Stomach (tissue), 4 donors: Measurements from ENCODE around the gene DLG4.

Experiments
- EP300 ChIP-seq: sonication (generic); formaldehyde crosslinking; IDR thresholded peaks from one replicate; pipeline ENCODE4 v1.6.1; 2017; ENCODE audit warnings: antibody characterized with exemption
- POLR2A ChIP-seq, 4 donors: fragments of 450-650 bp; IDR thresholded peaks; one replicate each; pipeline ENCODE4 v1.6.1; 2016; ENCODE audit warnings: antibody characterized with exemption in 4 of 4, control low read depth in 2 of 4, mild to moderate bottlenecking in 1 of 4, moderate library complexity in 1 of 4
- POLR2AphosphoS5 ChIP-seq, 3 donors: sonication (generic); formaldehyde crosslinking; IDR thresholded peaks; one replicate each; pipeline ENCODE4 v1.6.1; 2016; ENCODE audit warnings: antibody characterized with exemption in 3 of 3
- TF ChIP-seq, protein P1 (sequence below), 7 experiments: fragments of 450-650 bp in 4 of 7; fragments of 200-600 bp in 3 of 7; sonication (generic) in 3 of 7; IDR thresholded peaks; one replicate each; pipeline ENCODE4 v1.5.1; 2016 to 2019; ENCODE audit warnings: antibody characterized with exemption in 7 of 7, control low read depth in 2 of 7, mild to moderate bottlenecking in 1 of 7

DNA sequence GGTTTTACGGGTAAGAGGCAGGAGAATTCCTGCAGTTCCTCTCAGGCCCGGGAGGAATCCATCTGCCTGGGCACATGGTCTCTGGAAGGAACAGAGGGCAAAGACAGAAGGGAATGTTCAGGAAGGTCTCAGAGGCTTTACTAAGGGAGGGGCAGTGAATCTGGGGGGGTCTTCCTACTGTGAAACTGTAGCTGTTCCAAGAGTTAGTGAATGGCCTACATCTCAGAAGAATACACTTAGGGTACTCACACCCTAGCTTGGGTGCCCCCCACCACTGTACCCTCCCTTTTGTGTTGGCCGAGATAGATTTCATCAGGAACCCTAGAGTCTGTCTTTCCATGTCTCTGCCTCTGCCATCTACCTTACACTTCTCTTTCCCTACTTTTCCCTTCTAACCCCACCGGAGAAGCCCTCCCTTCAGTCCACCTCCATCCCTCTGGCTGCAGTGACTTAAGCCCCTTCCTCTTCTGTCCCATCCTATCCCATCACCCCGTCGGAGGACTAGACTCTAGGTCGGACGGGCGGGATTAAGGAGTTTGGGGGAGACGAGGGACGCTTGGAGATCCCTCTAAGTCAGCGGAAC is 316 bp downstream of the DLG4 start:
- TF ChIP-seq, protein P1, sequence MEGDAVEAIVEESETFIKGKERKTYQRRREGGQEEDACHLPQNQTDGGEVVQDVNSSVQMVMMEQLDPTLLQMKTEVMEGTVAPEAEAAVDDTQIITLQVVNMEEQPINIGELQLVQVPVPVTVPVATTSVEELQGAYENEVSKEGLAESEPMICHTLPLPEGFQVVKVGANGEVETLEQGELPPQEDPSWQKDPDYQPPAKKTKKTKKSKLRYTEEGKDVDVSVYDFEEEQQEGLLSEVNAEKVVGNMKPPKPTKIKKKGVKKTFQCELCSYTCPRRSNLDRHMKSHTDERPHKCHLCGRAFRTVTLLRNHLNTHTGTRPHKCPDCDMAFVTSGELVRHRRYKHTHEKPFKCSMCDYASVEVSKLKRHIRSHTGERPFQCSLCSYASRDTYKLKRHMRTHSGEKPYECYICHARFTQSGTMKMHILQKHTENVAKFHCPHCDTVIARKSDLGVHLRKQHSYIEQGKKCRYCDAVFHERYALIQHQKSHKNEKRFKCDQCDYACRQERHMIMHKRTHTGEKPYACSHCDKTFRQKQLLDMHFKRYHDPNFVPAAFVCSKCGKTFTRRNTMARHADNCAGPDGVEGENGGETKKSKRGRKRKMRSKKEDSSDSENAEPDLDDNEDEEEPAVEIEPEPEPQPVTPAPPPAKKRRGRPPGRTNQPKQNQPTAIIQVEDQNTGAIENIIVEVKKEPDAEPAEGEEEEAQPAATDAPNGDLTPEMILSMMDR (IDR thresholded peaks at IDR 0.05), result no peak
- no peak for TF ChIP-seq POLR2A (IDR thresholded peaks at IDR 0.05)
- TF ChIP-seq POLR2AphosphoS5 (IDR thresholded peaks at IDR 0.05), result no peak
- no peak for TF ChIP-seq EP300
